Peyer's patch (tissue), 4 donors: ENCODE measurements around the gene ZNF804A.

Experiments used
- CTCF ChIP-seq, 6 experiments: fragments of 450-650 bp in 4 of 6; fragments of 200-600 bp in 2 of 6; sonication (generic) in 1 of 6; IDR thresholded peaks; one replicate each; pipeline ENCODE4 v1.5.1; 2017 to 2019; ENCODE audit warnings: antibody characterized with exemption in 6 of 6, mild to moderate bottlenecking in 3 of 6, moderate library complexity in 1 of 6
- POLR2A ChIP-seq, 2 donors: fragments of 450-650 bp; IDR thresholded peaks; one replicate each; pipeline ENCODE4 v1.5.1; 2017; ENCODE audit warnings: antibody characterized with exemption in 2 of 2, mild to moderate bottlenecking in 2 of 2, moderate library complexity in 2 of 2

DNA sequence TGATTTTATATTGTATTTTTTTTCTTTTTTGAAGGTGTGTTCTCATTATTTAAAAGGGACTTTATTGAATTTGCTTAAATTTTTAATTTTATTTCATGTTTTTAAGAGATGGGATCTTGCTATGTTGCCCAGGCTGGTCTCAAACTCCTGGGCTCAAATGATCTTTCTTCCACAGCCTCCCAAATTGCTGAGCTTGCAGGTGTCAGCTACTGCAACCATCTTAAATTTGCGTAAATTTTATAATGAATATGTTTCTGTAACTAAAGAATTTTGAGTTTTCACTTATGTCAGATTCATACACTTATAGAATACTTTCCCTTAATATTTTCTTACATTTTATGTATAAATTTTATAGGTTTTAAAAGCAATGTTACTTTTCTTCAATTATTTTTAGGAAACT lies 157.8 kb downstream of the ZNF804A start:
- TF ChIP-seq CTCF (IDR thresholded peaks at IDR 0.05), result no peak
- no peak for TF ChIP-seq POLR2A (IDR thresholded peaks at IDR 0.05)
